ENCODE data around the gene IFT122. TPM values are rescaled to one million over a fixed set of nuclear protein-coding genes. Genes with fewer than 3 reads are reported as not detected.

Gene IFT122
- polyA plus RNA-seq, 12 donors, result 28.8 to 56.5 (median 33.7) TPM; not detected in 1

- peak; percentile 69 for DNase-seq
Measured at GRCh38 chr3:129557548-129557894, 117.5 kb downstream of the IFT122 start.

GRCh38 chr3:129558081-129558771 lies 118.2 kb downstream of the IFT122 start:
- no peak for DNase-seq

GRCh38 chr3:129558772-129559564 lies 118.9 kb downstream of the IFT122 start:
- DNase-seq, result no peak

- no peak for DNase-seq
Measured at GRCh38 chr3:129559565-129560079, 119.6 kb downstream of the IFT122 start.

- no peak for DNase-seq
Measured at GRCh38 chr3:129560269-129560787, 120.3 kb downstream of the IFT122 start.

DNA sequence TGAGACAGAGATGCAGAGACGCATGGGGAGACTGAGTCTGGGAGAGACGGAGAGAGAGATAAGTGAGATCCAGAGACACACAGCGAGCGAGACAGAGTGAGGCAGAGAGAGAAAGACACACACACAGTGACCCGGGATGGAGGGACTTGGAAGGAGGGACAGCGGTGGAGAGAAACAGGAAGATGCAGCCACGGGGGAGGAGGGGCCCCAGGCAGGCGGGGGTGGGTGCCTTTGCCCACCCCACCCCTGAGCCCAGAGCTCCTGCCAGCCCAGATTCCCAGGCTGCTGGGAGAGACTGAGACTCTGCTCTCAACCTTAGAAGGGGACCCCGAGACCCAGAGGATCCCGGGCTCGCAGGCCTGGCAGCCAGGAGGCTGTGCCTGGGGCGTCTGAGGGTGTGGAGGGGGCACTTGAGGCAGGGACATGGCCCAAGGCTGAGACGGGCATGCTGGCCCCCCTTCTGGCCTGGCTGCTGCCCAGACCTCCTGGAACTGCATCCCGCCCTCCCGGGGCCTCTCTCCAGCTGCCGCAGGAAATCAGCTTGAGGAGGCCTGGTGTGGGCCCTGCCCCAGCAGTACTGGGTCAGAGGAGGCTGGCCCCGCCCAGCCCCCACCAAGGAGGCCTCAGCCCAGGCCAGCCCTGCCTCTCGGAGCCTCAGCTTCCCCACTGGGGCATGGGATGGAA lies 121.0 kb downstream of the IFT122 start:
- DNase-seq, result peak; percentile 70

DNA sequence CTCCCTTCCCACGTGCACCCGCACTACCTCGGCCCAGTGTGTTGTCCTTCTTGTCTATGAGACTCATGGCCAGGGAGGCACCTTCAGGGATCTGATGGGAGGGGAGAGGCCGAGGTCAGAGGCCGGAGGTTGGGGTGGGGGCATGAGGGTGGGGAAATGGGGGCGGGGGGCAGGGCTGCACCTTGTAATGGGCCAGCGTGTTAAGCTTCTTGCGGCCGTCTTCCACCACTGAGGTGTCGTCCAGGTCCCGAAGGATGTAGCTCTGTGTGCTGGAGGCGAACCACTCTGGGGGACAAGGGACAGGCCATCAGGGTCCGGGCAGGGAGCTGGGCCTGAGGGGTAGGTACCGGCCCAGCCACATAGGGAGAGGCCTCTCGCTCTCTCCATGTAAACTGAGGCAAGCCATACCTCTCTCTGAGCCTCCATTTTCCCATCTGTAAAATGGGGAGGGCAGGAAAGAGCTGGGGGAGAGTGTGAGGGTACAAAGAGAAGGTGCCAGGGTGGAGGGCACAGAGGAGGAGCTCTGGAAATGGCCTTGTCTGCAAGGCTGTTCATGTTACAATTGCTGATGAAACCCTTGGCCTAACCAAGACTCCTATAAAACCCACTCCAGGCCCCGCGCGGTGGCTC lies 121.7 kb downstream of the IFT122 start:
- DNase-seq, result no peak

- DNase-seq, result no peak
Measured at GRCh38 chr3:129562803-129563202, 122.8 kb downstream of the IFT122 start.

- DNase-seq, result no peak
Measured at GRCh38 chr3:129563332-129563731, 123.3 kb downstream of the IFT122 start.

GRCh38 chr3:129563850-129564535 lies 124.0 kb downstream of the IFT122 start:
- DNase-seq, result no peak

DNA sequence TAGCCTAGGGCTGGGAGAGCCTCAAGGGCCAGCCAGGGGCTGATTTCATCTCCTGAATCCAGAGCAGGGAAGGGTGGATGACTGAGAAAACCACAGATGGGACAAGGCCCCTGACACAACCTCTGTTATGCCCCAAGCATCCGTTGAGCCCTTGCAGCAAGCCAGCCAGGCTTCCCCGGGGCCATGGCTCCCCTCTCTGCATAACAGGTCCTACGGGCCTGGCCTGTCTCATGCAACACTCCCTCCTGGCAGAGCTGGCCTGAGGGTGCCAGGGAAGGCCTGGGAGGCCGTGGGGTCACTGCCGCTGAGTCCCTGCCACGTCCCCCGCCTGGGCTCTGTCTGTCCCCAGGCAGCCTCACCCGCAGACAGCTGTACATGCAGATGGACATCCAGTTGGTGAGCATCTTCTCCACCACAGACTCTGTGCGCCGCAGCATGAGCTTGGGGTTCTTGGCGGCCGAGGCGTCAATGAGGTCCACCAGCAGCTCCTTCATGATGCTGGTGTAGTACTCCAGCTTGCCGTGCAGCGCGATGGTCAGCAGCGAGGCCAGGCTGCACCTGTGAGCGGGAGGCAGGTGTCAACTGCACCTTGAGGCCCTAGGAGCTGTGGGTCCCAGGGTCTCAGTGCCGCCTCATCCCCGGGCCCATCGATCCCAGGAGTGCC lies 125.1 kb downstream of the IFT122 start:
- DNase-seq, result no peak

DNA sequence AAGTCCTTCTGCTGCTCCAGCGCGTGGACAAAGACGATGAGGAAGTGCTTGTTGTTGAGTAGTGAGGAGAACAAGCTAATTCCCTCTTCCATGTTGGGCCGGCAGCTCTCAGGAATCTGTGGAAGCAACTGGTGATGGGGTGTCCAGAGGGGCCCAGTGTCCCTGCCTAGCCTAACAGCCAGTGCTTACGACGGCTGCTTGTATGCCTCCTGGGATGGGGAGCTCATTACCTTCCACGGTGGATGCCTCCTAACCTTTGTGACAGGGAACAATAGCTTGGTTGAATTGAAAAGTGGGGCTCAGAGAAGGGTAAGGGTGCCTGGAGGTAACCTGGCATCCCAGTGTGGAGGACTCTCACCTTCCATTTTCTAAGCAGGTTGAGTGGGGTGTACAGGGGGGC lies 125.9 kb downstream of the IFT122 start:
- DNase-seq, result no peak

DNA sequence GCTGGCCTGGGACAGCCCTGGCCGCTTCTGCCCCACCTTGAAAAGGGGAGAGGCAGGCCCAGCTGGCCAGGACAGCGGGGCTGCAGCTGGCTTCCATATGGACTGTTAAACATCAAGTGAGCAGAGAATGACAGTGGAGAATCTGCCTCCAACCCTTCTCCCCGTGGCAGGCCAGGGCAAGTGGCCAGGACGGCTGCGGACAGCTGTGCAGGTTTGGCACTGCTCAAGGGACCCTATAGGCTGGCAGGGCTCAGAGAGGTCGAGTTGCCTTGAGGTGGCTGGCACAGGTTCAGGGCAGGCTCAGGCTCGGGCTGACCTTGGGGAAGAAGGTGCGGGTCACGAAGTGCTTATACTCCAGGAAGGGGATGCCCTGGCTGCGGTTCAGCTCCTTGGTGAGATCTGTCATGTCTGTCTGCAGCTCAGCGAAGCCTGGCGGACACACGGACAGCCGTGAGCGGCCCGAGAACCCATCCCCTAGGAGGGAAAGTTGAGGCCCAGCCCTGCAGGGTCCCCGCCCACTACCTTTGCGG lies 127.2 kb downstream of the IFT122 start:
- no peak for DNase-seq

DNA sequence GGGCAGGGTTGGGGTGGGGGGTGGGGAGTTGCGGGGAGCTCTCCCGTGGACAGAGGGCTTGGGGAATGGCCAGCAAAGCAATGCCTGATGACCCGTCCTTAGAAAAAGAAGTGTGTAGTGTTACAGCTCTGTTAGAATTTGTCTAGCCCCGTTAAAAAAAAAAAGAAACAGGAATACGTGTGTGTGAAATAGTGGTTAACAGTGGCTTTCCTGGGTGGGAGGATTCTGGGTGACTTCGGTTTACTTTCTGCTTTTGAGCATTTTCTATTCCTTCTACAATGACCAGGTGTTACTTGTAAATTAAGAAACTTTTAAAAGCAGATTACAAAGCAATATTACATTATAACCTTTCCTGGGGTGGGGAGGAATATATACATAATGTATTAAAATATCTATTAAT lies 127.9 kb downstream of the IFT122 start:
- no peak for DNase-seq

DNA sequence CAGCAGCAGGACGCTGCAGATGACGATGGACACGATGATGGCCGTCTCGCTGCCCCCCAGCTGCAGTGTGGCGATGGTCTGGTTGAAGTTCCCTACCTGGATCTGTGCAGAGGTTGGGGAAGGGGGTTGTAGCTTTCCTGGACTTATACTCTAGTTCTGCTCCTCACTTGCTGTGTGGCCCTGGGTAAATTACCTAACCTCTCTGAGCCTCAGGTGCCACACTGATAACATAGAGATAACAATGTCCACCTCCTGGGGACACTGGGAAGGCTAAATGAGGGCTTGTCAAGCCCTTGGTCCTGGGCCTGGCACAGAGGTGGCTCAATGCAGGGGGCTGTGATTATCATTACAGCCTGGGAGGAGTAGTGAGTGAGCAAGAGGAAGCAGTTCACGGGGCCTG lies 129.8 kb downstream of the IFT122 start:
- DNase-seq, result no peak

Other genes starting within 250 kb of the IFT122 start
- 100 to 1,000 TPM in 9 of 12 donors, 10 to 100 TPM in 2, not detected in 1; 97.0 to 131 (median 109) TPM for gene COPG1, start 190.6 kb upstream of the IFT122 start, polyA plus RNA-seq (ENCODE audit: insufficient read length in 12 of 12)
- gene HMCES, start 161.4 kb upstream of the IFT122 start, polyA plus RNA-seq (ENCODE audit: insufficient read length in 12 of 12), result 10 to 100 TPM in 11 of 12 donors, not detected in 1; 21.7 to 28.6 (median 24.6) TPM
- under 1 TPM in 10 of 12 donors, not detected in 2; 0.05 to 0.57 (median 0.16) TPM for gene EFCAB12, start 11.6 kb upstream of the IFT122 start, polyA plus RNA-seq (ENCODE audit: insufficient read length in 12 of 12)
- gene MBD4, start 276 bp upstream of the IFT122 start, polyA plus RNA-seq (ENCODE audit: insufficient read length in 12 of 12), result 10 to 100 TPM in 11 of 12 donors, not detected in 1; 20.8 to 41.2 (median 30.6) TPM
- gene RHO, start 88.4 kb downstream of the IFT122 start, polyA plus RNA-seq (ENCODE audit: insufficient read length in 12 of 12), result under 1 TPM in 6 of 12 donors, not detected in 6; 0.04 to 0.13 (median 0.08) TPM
- not detected for gene H1-8, start 103.0 kb downstream of the IFT122 start, polyA plus RNA-seq (ENCODE audit: insufficient read length in 12 of 12)
- gene PLXND1, start 166.5 kb downstream of the IFT122 start, polyA plus RNA-seq (ENCODE audit: insufficient read length in 12 of 12), result 100 to 1,000 TPM in 11 of 12 donors, not detected in 1; 103 to 190 (median 122) TPM

Data from muscle of arm (tissue), 12 donors.